Measurements from ENCODE around the gene BTNL2. TPM values are rescaled to one million over a fixed set of nuclear protein-coding genes. Genes with fewer than 3 reads are reported as not detected.

The BTNL2 gene
- polyA plus RNA-seq, 1 donor (not counting 4 experiments of a cell fraction or from before 2014, with no cell fraction given): not detected

GRCh38 chr6:32355018-32355417, 52.0 kb downstream of the BTNL2 start:
- no peaks in the 10 kb centered on the region for H3K4me1 ChIP-seq (ENCODE audit: control insufficient read depth, extremely low read depth, insufficient read depth, low read length)
- DNase-seq (ENCODE audit: low read depth, low spot score) (no peak), FAIRE-seq (no peak)
- no peaks in the 10 kb centered on the region for H3K27me3 ChIP-seq (ENCODE audit: control insufficient read depth, extremely low read depth, insufficient read depth, low read length)
- no peaks in the 10 kb centered on the region for H3K9me3 ChIP-seq (ENCODE audit: control insufficient read depth, low read depth, low read length)
- H3K4me3 ChIP-seq (ENCODE audit: control insufficient read depth in 2 of 3, extremely low read depth in 1 of 3, insufficient read depth in 2 of 3, low read depth in 1 of 3, low read length in 3 of 3): no peak overlapping the region
- no peak overlapping the region for H3K9ac ChIP-seq (ENCODE audit: control insufficient read depth, extremely low read depth, insufficient read depth, low read length)
- H3K36me3 ChIP-seq (ENCODE audit: control insufficient read depth in 2 of 2, extremely low read depth in 1 of 2, insufficient read depth in 2 of 2, low read length in 2 of 2): no peaks in the 10 kb centered on the region
- no peaks in the 10 kb centered on the region for H3K79me2 ChIP-seq (ENCODE audit: control insufficient read depth, insufficient read depth, low read length)
- H2AFZ ChIP-seq (ENCODE audit: control insufficient read depth, low read length): no peak overlapping the region
- dilution Hi-C loops (cut with MboI; ENCODE audit: extremely low pct_ligation_motif_present, low sequenced_read_pairs): no loop called here
- no peak overlapping the region for H3K4me2 ChIP-seq (ENCODE audit: control insufficient read depth, extremely low read depth, insufficient read depth, low read depth, low read length)
- no peaks in the 10 kb centered on the region for H4K20me1 ChIP-seq (ENCODE audit: control insufficient read depth, extremely low read depth, insufficient read depth, low read length)
- TF ChIP-seq CTCF (optimal IDR thresholded peaks at IDR 0.05 in 1 of 3, IDR thresholded peaks at IDR 0.05 in 1 of 3, conservative IDR thresholded peaks at IDR 0.05 in 1 of 3; ENCODE audit: extremely low read depth in 1 of 3, insufficient read depth in 2 of 3, low read length in 3 of 3): no peak
- TF ChIP-seq EZH2 (IDR thresholded peaks at IDR 0.05; ENCODE audit: low read length): no peak
- no peak overlapping the region for H3K27ac ChIP-seq (ENCODE audit: control insufficient read depth, insufficient read depth, low read length)
- H3K9me1 ChIP-seq (ENCODE audit: control insufficient read depth, extremely low read depth, insufficient read depth, low read length): no peaks in the 10 kb centered on the region

GRCh38 chr6:32353348-32353747, 53.6 kb downstream of the BTNL2 start:
- Histone ChIP-seq H3K9me3 (ENCODE audit: control insufficient read depth, low read depth, low read length) (no peaks in the 10 kb centered on the region), H3K4me1 (ENCODE audit: control insufficient read depth, extremely low read depth, insufficient read depth, low read length) (no peaks in the 10 kb centered on the region), H3K27ac (ENCODE audit: control insufficient read depth, insufficient read depth, low read length) (no peak overlapping the region), H3K36me3 (ENCODE audit: control insufficient read depth in 2 of 2, extremely low read depth in 1 of 2, insufficient read depth in 2 of 2, low read length in 2 of 2) (no peaks in the 10 kb centered on the region), H3K9me1 (ENCODE audit: control insufficient read depth, extremely low read depth, insufficient read depth, low read length) (no peaks in the 10 kb centered on the region), H3K4me2 (ENCODE audit: control insufficient read depth, extremely low read depth, insufficient read depth, low read depth, low read length) (no peak overlapping the region), H4K20me1 (ENCODE audit: control insufficient read depth, extremely low read depth, insufficient read depth, low read length) (no peaks in the 10 kb centered on the region), H3K9ac (ENCODE audit: control insufficient read depth, extremely low read depth, insufficient read depth, low read length) (no peak overlapping the region), H3K79me2 (ENCODE audit: control insufficient read depth, insufficient read depth, low read length) (no peaks in the 10 kb centered on the region), H2AFZ (ENCODE audit: control insufficient read depth, low read length) (no peak overlapping the region), H3K27me3 (ENCODE audit: control insufficient read depth, extremely low read depth, insufficient read depth, low read length) (no peaks in the 10 kb centered on the region), H3K4me3 (ENCODE audit: control insufficient read depth in 2 of 3, extremely low read depth in 1 of 3, insufficient read depth in 2 of 3, low read depth in 1 of 3, low read length in 3 of 3) (no peak overlapping the region)
- TF ChIP-seq CTCF (optimal IDR thresholded peaks at IDR 0.05 in 1 of 3, IDR thresholded peaks at IDR 0.05 in 1 of 3, conservative IDR thresholded peaks at IDR 0.05 in 1 of 3; ENCODE audit: extremely low read depth in 1 of 3, insufficient read depth in 2 of 3, low read length in 3 of 3): no peak
- TF ChIP-seq EZH2 (IDR thresholded peaks at IDR 0.05; ENCODE audit: low read length): no peak
- FAIRE-seq (no peak), DNase-seq (ENCODE audit: low read depth, low spot score) (no peak)
- dilution Hi-C loops (cut with MboI; ENCODE audit: extremely low pct_ligation_motif_present, low sequenced_read_pairs): no loop called here

Small RNAs within 50 kb of the gene (small RNA-seq; reads per million reads assigned to genes)
- gene RNU6-603P (ENCODE audit: insufficient read length in 3 of 3, low read depth in 3 of 3, low replicate concordance in 1 of 3): 0 reads per million in 3 experiments

Other genes with a start within 250 kb of the BTNL2 start
- 1.7 to 4.2 TPM (median 3.7 TPM) in 3 replicates for gene EGFL8, start 242.6 kb downstream of the BTNL2 start, polyA plus RNA-seq
- 46.4 to 85.1 TPM (median 54.7 TPM) in 3 replicates for gene AGPAT1, start 231.1 kb downstream of the BTNL2 start, polyA plus RNA-seq
- gene RNF5, start 228.8 kb downstream of the BTNL2 start, polyA plus RNA-seq: 29.6 to 43.2 TPM (median 33.2 TPM) in 3 replicates
- 2.0 to 2.4 TPM (median 2.4 TPM) in 3 replicates for gene AGER, start 222.9 kb downstream of the BTNL2 start, polyA plus RNA-seq
- gene PBX2, start 217.0 kb downstream of the BTNL2 start, polyA plus RNA-seq: 43.5 to 54.9 TPM (median 44.0 TPM) in 3 replicates
- gene GPSM3, start 214.5 kb downstream of the BTNL2 start, polyA plus RNA-seq: 2.8 to 6.5 TPM (median 3.6 TPM) in 3 replicates
- 0.07 to 0.13 TPM (median 0.11 TPM) in 3 replicates for gene NOTCH4, start 183.1 kb downstream of the BTNL2 start, polyA plus RNA-seq
- gene TSBP1, start 35.3 kb downstream of the BTNL2 start, polyA plus RNA-seq: not detected in 3 replicates
- 0.21 to 2.4 TPM in 2 of 3 replicates, not detected in the other for gene HLA-DRA, start 32.7 kb upstream of the BTNL2 start, polyA plus RNA-seq
- 0.05 TPM in 1 of 3 replicates, not detected in the others for gene HLA-DRB5, start 123.1 kb upstream of the BTNL2 start, polyA plus RNA-seq
- gene HLA-DRB1, start 182.7 kb upstream of the BTNL2 start, polyA plus RNA-seq: 0.12 to 0.54 TPM (median 0.31 TPM) in 3 replicates
- gene HLA-DQA1, start 230.2 kb upstream of the BTNL2 start, polyA plus RNA-seq: 0.70 TPM in 1 of 3 replicates, not detected in the others

Data from keratinocyte (primary cell).